Thoracic aorta (tissue), 2 donors: ENCODE measurements around the gene PSMB2. TPM values are rescaled to one million over a fixed set of nuclear protein-coding genes. Genes with fewer than 3 reads are reported as not detected.
A peak's percentile ranks its signal among the peaks of the same experiment; 100 is the strongest.
"Not testable (repeated sequence)": the region's sequence is repeated elsewhere in the genome, so short reads cannot be mapped to it uniquely, and the experiment has no call there.

Source experiments
- ATAC-seq: fragments of 150-250 bp; one replicate; pipeline ENCODE4 v1.8.0; 2017; ENCODE audit warnings: low read depth; ENCODE audit not compliant: insufficient number of reproducible peaks, low FRiP score
- DNase-seq: peaks from one replicate; pipeline ENCODE4 v3.0.0-alpha.2; 2020; ENCODE audit warnings: low spot score
- H3K27ac ChIP-seq, 2 donors: fragments of 200-600 bp; sonication (generic); 1 replicate in 1 of 2; 2 replicates in 1 of 2; pipeline ENCODE4 v1.5.1; 2016; ENCODE audit warnings: mild to moderate bottlenecking in 2 of 2, moderate library complexity in 2 of 2
- H3K27me3 ChIP-seq: fragments of 200-600 bp; sonication (generic); replicated peaks from 2 replicates; pipeline ENCODE4 v1.6.0; 2016; ENCODE audit warnings: mild to moderate bottlenecking; ENCODE audit not compliant: insufficient read depth
- H3K36me3 ChIP-seq: fragments of 200-600 bp; sonication (generic); one replicate; pipeline ENCODE4 v1.5.1; 2016
- H3K4me1 ChIP-seq, 2 donors: fragments of 200-600 bp; sonication (generic); 1 replicate in 1 of 2; 2 replicates in 1 of 2; pipeline versions ENCODE4 v1.5.1 to v1.6.0; 2016; ENCODE audit warnings: low read depth in 2 of 2, mild to moderate bottlenecking in 1 of 2; ENCODE audit not compliant: control insufficient read depth in 1 of 2
- H3K4me3 ChIP-seq: fragments of 200-600 bp; sonication (generic); 2 replicates; pipeline ENCODE4 v1.5.1; 2016; ENCODE audit warnings: mild to moderate bottlenecking
- H3K9me3 ChIP-seq: fragments of 200-600 bp; sonication (generic); 2 replicates; pipeline ENCODE4 v1.5.1; 2016
- total RNA-seq, 2 donors: library from RNA; depleted of rRNA; stranded (reverse); fragments of >200 nt; gene quantifications; one replicate each; pipeline versions ENCODE4 v1.1.0 to v1.2.3, GENCODE V29; 2016
- TF ChIP-seq, protein P1 (sequence below): fragments of 200-600 bp; sonication (generic); IDR thresholded peaks from one replicate; pipeline ENCODE4 v1.5.1; 2019; ENCODE audit warnings: antibody characterized with exemption

The PSMB2 gene
- 10 to 100 TPM; 32.4 to 39.6 TPM for total RNA-seq

DNA sequence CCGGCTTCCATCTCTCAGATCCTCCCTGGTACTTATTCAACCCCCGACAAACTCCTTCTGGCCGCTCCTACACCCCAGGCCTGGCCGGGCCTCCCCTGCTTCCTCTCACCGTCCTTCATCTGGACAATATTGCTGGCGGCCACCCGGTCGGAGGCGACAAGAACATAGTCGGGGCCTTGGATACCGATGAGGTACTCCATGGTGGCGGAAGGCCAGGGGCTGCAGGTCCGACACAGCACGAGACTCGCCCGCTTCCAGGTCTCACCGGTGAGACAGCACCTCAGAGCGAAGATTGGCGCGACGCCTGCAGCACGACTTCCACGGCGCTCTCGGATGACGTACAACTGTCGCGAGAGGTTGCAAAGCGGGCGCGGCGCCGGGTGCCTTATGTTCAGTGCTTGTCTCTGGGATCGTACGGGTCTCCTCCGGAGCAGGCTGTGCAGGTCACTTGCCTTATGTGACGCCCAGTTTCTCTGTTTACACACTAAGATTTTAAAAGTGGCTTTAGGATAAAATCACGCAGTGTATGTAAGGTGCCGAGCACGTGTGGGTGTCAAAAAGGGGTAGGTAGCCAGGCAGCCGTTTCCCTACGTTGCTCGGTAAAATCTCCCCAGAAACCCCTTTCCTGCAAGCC lies at the start of gene PSMB2:
Gene PSMB2 (minus strand): TSS at position 294 of the 634 bp plus-strand sequence. CDS start 94 bp downstream, at position 200.
- peak; percentile 98 for ATAC-seq
- Histone ChIP-seq H3K36me3 (no peaks in the 10 kb centered on the region), H3K27ac (peak within 1 kb of the TSS; percentile 81 to 94), H3K9me3 (no peaks in the 10 kb centered on the region), H3K27me3 (no peaks in the 10 kb centered on the region), H3K4me1 (peaks cover 20 to 43% of the 10 kb centered on the region in 2 donors), H3K4me3 (peak within 1 kb of the TSS; percentile 82)
- DNase-seq: peak; percentile 87
- TF ChIP-seq, protein P1, sequence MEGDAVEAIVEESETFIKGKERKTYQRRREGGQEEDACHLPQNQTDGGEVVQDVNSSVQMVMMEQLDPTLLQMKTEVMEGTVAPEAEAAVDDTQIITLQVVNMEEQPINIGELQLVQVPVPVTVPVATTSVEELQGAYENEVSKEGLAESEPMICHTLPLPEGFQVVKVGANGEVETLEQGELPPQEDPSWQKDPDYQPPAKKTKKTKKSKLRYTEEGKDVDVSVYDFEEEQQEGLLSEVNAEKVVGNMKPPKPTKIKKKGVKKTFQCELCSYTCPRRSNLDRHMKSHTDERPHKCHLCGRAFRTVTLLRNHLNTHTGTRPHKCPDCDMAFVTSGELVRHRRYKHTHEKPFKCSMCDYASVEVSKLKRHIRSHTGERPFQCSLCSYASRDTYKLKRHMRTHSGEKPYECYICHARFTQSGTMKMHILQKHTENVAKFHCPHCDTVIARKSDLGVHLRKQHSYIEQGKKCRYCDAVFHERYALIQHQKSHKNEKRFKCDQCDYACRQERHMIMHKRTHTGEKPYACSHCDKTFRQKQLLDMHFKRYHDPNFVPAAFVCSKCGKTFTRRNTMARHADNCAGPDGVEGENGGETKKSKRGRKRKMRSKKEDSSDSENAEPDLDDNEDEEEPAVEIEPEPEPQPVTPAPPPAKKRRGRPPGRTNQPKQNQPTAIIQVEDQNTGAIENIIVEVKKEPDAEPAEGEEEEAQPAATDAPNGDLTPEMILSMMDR: no peak

DNA sequence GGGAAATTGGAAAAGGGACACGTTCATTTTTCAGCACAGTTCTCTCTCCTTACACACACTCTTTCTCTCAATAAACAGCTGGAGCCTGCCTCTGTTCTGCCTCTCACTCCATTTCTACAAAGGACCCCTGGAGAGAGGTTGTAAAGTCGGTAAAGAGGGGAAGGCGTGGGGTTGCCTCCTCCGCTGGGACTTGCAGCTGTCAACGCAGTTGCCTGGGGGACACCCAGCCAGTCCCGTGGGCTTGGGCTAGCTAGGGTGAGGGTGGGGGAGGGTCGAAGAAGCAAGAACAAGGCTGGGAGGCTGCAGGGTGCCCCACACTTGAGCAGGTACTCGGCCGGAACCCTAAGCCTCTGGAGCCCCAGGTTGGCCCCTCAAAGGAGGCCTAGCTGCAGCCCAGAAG lies 49.8 kb upstream of the PSMB2 start:
- no peaks in the 10 kb centered on the region for H3K9me3 ChIP-seq
- H3K4me3 ChIP-seq: no peak overlapping the region
- H3K4me1 ChIP-seq: no peaks in the 10 kb centered on the region
- TF ChIP-seq, protein P1: no peak
- no peaks in the 10 kb centered on the region for H3K27me3 ChIP-seq
- no peaks in the 10 kb centered on the region for H3K36me3 ChIP-seq
- DNase-seq (no peak), ATAC-seq (no peak)
- H3K27ac ChIP-seq: no peak overlapping the region

DNA sequence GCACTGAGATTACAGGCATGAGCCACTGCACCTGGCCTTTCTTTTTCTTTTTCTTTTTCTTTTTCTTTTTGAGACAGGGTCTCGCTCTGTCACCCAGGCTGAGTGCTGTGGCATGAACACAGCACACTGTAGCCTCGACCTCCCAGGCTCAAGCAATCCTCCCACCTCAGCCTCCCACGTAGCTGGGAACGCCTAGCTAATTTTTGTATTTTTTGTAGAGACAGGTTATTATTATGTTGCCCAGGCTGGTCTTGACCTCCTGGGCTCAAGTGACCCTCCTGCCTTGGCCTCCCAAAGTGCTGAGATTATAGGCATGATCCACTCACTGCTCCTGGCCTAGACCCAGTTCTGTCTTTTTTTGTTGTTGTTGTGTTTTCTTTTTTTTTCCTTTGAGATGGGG lies 48.8 kb upstream of the PSMB2 start:
- not testable (repeated sequence) for H3K27me3 ChIP-seq, H3K9me3 ChIP-seq, H3K36me3 ChIP-seq, H3K4me3 ChIP-seq, H3K4me1 ChIP-seq, DNase-seq, ATAC-seq, H3K27ac ChIP-seq

DNA sequence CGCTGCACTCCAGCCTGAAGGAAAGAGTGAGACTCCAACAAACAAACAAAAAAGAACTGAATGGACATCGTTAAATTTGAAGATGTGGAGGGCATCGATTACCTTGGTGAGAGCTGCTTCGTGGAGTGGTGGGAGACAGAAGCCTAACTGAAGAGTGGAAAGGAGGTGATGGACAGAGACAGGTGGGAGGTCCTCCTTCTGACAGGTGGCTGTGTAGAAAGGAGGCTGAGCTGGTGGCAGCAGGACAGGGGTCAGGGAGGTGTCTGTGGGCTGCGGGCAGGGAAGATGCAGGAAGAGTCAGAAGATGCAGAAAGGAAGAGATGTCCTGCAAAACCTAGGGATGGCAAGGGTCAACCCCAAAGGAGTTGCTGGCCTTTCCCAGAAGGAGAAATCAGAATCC lies 46.8 kb upstream of the PSMB2 start:
- TF ChIP-seq, protein P1: no peak
- Histone ChIP-seq H3K4me3 (no peak overlapping the region), H3K27ac (no peak overlapping the region), H3K36me3 (no peaks in the 10 kb centered on the region), H3K4me1 (no peaks in the 10 kb centered on the region), H3K9me3 (no peaks in the 10 kb centered on the region), H3K27me3 (no peaks in the 10 kb centered on the region)
- ATAC-seq (no peak), DNase-seq (no peak)

DNA sequence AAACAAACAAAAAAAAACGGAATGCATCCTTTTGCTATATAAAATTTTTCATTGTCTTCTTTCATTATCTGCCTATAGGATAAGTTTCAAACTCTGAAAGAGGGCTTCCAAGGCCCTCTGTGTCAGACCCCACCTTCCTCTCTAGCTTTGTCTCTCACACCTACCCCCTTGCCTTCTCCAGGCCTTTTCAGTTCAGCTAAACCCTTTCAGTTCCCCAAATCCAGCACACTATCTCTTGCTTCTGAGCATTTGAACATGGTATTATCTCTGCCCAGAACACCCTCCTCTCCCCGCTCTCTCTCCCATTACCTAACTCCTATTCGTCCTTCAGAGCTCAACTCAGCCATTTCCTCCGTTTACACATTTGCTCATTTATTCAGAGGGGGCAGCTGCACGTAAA lies 41.7 kb upstream of the PSMB2 start:
- Histone ChIP-seq H3K4me1 (no peaks in the 10 kb centered on the region), H3K4me3 (no peak overlapping the region), H3K27me3 (no peaks in the 10 kb centered on the region), H3K9me3 (no peaks in the 10 kb centered on the region), H3K36me3 (no peaks in the 10 kb centered on the region), H3K27ac (no peak overlapping the region)
- no peak for DNase-seq
- TF ChIP-seq, protein P1: no peak
- no peak for ATAC-seq

DNA sequence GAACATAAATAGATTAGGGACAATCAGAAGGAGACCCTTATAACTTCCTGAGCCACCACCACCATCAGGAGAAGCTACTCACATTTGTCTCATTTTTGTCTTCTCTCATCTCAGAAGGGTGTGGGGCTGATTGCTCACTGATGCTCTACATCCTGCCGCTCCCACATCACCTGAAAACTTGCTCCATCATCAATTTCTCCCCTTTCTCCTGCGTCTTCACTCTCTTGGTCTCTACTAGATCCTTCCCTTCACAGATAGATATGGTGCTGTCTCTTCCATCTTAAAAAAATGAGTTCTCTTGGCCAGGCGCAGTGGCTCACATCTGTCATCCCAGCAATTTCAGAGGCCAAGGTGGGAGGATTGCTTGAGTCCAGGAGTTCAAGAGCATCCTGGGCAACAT lies 38.9 kb upstream of the PSMB2 start:
- Histone ChIP-seq H3K4me3 (no peak overlapping the region), H3K27me3 (no peaks in the 10 kb centered on the region), H3K9me3 (no peaks in the 10 kb centered on the region), H3K36me3 (no peaks in the 10 kb centered on the region), H3K4me1 (no peaks in the 10 kb centered on the region), H3K27ac (no peak overlapping the region)
- ATAC-seq (no peak), DNase-seq (no peak)
- TF ChIP-seq, protein P1: no peak
